A549 (cell line): ENCODE data around the gene SLC12A9. TPM values are rescaled to one million over a fixed set of nuclear protein-coding genes. Genes with fewer than 3 reads are reported as not detected.

ENCODE experiments used
- ATAC-seq, 2 experiments: fragments of 200-7000 bp in 1 of 2; fragments of >200 bp in 1 of 2; cut with Nextera tagmentation in 1 of 2; cut with Tn5 transposase in 1 of 2; 3 replicates each; pipeline versions ENCODE4 v1.8.0 to v1.9.1; 2018 to 2020; ENCODE audit warnings: mild to moderate bottlenecking in 1 of 2, moderate library complexity in 1 of 2
- CTCF ChIA-PET: fragments of 300-600 bp; sonication (Branson Sonifier 250); formaldehyde crosslinking; extraction: SDS; loops from one replicate; lab custom pipeline; 2021; ENCODE audit warnings: antibody characterized with exemption, inconsistent platforms; lab: Yijun Ruan, JAX
- POLR2A ChIA-PET: fragments of 350-600 bp; formaldehyde crosslinking; extraction: SDS; loops from one replicate; lab custom pipeline; 2021; ENCODE audit warnings: antibody characterized with exemption, inconsistent platforms; lab: Yijun Ruan, JAX
- DNase-seq, 2 experiments: peaks; one replicate each; pipeline versions ENCODE4 v3.0.0 to v3.0.0-alpha.2; 2011 to 2016; ENCODE audit warnings: low read depth in 1 of 2, low spot score in 1 of 2
- FAIRE-seq: peaks from 2 replicates; lab custom pipeline; 2011; peaks lifted over from hg19 to GRCh38; lab: Jason Lieb, UNC
- H3K27ac ChIP-seq, 2 experiments: fragments of >200 bp; sonication (Bioruptor Twin); formaldehyde crosslinking; 3 replicates each; pipeline ENCODE4 v1.5.1; 2016 to 2017
- H3K4me1 ChIP-seq: fragments of >200 bp; sonication (Bioruptor Twin); formaldehyde crosslinking; 3 replicates; pipeline ENCODE4 v1.6.1; 2016
- H3K4me2 ChIP-seq: fragments of >200 bp; sonication (Bioruptor Twin); formaldehyde crosslinking; 3 replicates; pipeline ENCODE4 v1.6.1; 2016
- H3K4me3 ChIP-seq: fragments of >200 bp; sonication (Bioruptor Twin); formaldehyde crosslinking; 3 replicates; pipeline ENCODE4 v1.5.1; 2016
- H3K9me3 ChIP-seq: fragments of >200 bp; sonication (Bioruptor Twin); formaldehyde crosslinking; 3 replicates; pipeline ENCODE4 v1.6.1; 2016
- CBX8 ChIP-seq: fragments of 200-600 bp; sonication (generic); IDR thresholded peaks from 2 replicates; pipeline ENCODE4 v1.6.1; 2016
- CEBPB ChIP-seq, 2 experiments: fragments of >200 bp in 1 of 2; sonication (Bioruptor Twin) in 1 of 2; formaldehyde crosslinking in 1 of 2; IDR thresholded peaks; 2 replicates each; pipeline ENCODE4 v1.6.1; 2012 to 2016
- CHD4 ChIP-seq: fragments of 200-600 bp; sonication (generic); IDR thresholded peaks from 2 replicates; pipeline ENCODE4 v1.6.1; 2016; ENCODE audit warnings: antibody characterized with exemption, mild to moderate bottlenecking, borderline replicate concordance
- EHMT2 ChIP-seq: fragments of 200-600 bp; sonication (generic); IDR thresholded peaks from 2 replicates; pipeline ENCODE4 v1.6.1; 2016; ENCODE audit warnings: antibody characterized with exemption, low read depth, mild to moderate bottlenecking, moderate library complexity
- ESRRA ChIP-seq: fragments of 150-350 bp; IDR thresholded peaks from 2 replicates; pipeline ENCODE4 v1.6.1; 2014; ENCODE audit warnings: mild to moderate bottlenecking, low read length, borderline replicate concordance
- FOXS1 ChIP-seq: fragments of 250-450 bp; sonication (Bioruptor Pico); IDR thresholded peaks from 2 replicates; pipeline ENCODE4 v1.5.0; 2020; ENCODE audit warnings: mild to moderate bottlenecking, moderate library complexity
- HEYL ChIP-seq: fragments of 250-450 bp; sonication (Bioruptor Pico); IDR thresholded peaks from 2 replicates; pipeline ENCODE4 v1.8.0; 2021; ENCODE audit warnings: mild to moderate bottlenecking, moderate library complexity
- HMGXB4 ChIP-seq: fragments of 250-450 bp; sonication (Bioruptor Pico); IDR thresholded peaks from 2 replicates; pipeline ENCODE4 v1.5.0; 2021; ENCODE audit warnings: mild to moderate bottlenecking, moderate library complexity, borderline replicate concordance
- HOXA7 ChIP-seq: fragments of 250-450 bp; sonication (Bioruptor Pico); IDR thresholded peaks from 2 replicates; pipeline ENCODE4 v1.5.0; 2020; ENCODE audit warnings: mild to moderate bottlenecking, moderate library complexity
- HOXB13 ChIP-seq: fragments of 250-450 bp; sonication (Bioruptor Pico); IDR thresholded peaks from 2 replicates; pipeline ENCODE4 v1.5.0; 2020; ENCODE audit warnings: low read depth, mild to moderate bottlenecking, moderate library complexity
- HOXB5 ChIP-seq: fragments of 250-450 bp; sonication (Bioruptor Pico); IDR thresholded peaks from 2 replicates; pipeline ENCODE4 v1.5.0; 2020; ENCODE audit warnings: mild to moderate bottlenecking, moderate library complexity
- JUN ChIP-seq, 2 experiments: fragments of >200 bp; sonication (Bioruptor Twin); formaldehyde crosslinking; IDR thresholded peaks; 2 replicates in 1 of 2; 3 replicates in 1 of 2; pipeline ENCODE4 v1.6.1; 2016 to 2017
- JUNB ChIP-seq: fragments of >200 bp; sonication (Bioruptor Twin); formaldehyde crosslinking; IDR thresholded peaks from 2 replicates; pipeline ENCODE4 v1.6.1; 2016
- KDM1A ChIP-seq: fragments of 200-600 bp; sonication (generic); IDR thresholded peaks from 2 replicates; pipeline ENCODE4 v1.6.1; 2016; ENCODE audit warnings: low read depth, mild to moderate bottlenecking
- KDM5A ChIP-seq: fragments of 200-600 bp; sonication (generic); IDR thresholded peaks from 2 replicates; pipeline ENCODE4 v1.6.1; 2016; ENCODE audit warnings: antibody characterized with exemption, mild to moderate bottlenecking
- MAZ ChIP-seq: fragments of 150-350 bp; IDR thresholded peaks from 2 replicates; pipeline ENCODE4 v1.6.1; 2014; ENCODE audit warnings: antibody characterized with exemption, low read depth, low read length, borderline replicate concordance
- NR3C1 ChIP-seq: fragments of >200 bp; sonication (Bioruptor Twin); formaldehyde crosslinking; IDR thresholded peaks from 3 replicates; pipeline ENCODE4 v1.6.1; 2017
- PHF8 ChIP-seq: fragments of 200-600 bp; sonication (generic); IDR thresholded peaks from 2 replicates; pipeline ENCODE4 v1.6.1; 2016; ENCODE audit warnings: low read depth, mild to moderate bottlenecking, antibody characterized with exemption, moderate library complexity, borderline replicate concordance
- POLR2A ChIP-seq: IDR thresholded peaks from 2 replicates; pipeline ENCODE4 v1.6.1; 2012; ENCODE audit warnings: mild to moderate bottlenecking, low read length
- POLR2AphosphoS2 ChIP-seq: conservative IDR thresholded peaks from 2 replicates; pipeline ENCODE4 v1.6.1; 2012; ENCODE audit warnings: low read length, improper control_type of control experiment, inconsistent platforms
- RCOR1 ChIP-seq: fragments of 150-350 bp; IDR thresholded peaks from 2 replicates; pipeline ENCODE4 v1.6.1; 2014; ENCODE audit warnings: antibody characterized with exemption, low read length, low read depth
- RFX5 ChIP-seq: fragments of 450-650 bp; IDR thresholded peaks from 2 replicates; pipeline ENCODE4 v1.7.1; 2014; ENCODE audit warnings: antibody characterized with exemption, mild to moderate bottlenecking, moderate library complexity
- RNF2 ChIP-seq: fragments of 200-600 bp; sonication (generic); IDR thresholded peaks from 2 replicates; pipeline ENCODE4 v1.6.1; 2016; ENCODE audit warnings: low read depth, mild to moderate bottlenecking, antibody characterized with exemption, moderate library complexity, borderline replicate concordance
- SREBF2 ChIP-seq: fragments of 450-650 bp; IDR thresholded peaks from 2 replicates; pipeline ENCODE4 v1.6.1; 2014; ENCODE audit warnings: mild to moderate bottlenecking, moderate library complexity
- ZFP36 ChIP-seq: fragments of 450-650 bp; IDR thresholded peaks from 2 replicates; pipeline ENCODE4 v1.6.1; 2014; ENCODE audit warnings: borderline replicate concordance; ENCODE audit not compliant: partially characterized antibody
- ZNF302 ChIP-seq: fragments of 250-450 bp; sonication (Bioruptor Pico); IDR thresholded peaks from 2 replicates; pipeline ENCODE4 v1.9.0; 2021; ENCODE audit warnings: inconsistent platforms, mild to moderate bottlenecking, moderate library complexity
- WGBS: methylation state at CpG from one replicate; pipeline ENCODE4 v1.1.6; 2017; ENCODE audit errors: missing lambda C conversion rate; 5-methylcytosine and 5-hydroxymethylcytosine counted together
- polyA plus RNA-seq, 4 experiments: library from polyadenylated mRNA; depleted of rRNA in 3 of 4; stranded (reverse); fragments of >200 nt; fragmentation: RNase III in 1 of 4; extraction: RNeasy Plus Mini Kit Qiagen cat#74134 plus additional on column Dnase treatment in 1 of 4; gene quantifications; 2 replicates in 3 of 4; 3 replicates in 1 of 4; pipeline ENCODE4 v1.2.3, GENCODE V29; 2011 to 2017
- TF ChIP-seq, protein P1 (sequence below): IDR thresholded peaks from 2 replicates; pipeline ENCODE4 v1.6.1; 2012

SLC12A9 gene
- polyA plus RNA-seq, 2 of the 4 experiments (the other 2 are of a cell fraction) = 6.2 to 13.4 TPM

DNA sequence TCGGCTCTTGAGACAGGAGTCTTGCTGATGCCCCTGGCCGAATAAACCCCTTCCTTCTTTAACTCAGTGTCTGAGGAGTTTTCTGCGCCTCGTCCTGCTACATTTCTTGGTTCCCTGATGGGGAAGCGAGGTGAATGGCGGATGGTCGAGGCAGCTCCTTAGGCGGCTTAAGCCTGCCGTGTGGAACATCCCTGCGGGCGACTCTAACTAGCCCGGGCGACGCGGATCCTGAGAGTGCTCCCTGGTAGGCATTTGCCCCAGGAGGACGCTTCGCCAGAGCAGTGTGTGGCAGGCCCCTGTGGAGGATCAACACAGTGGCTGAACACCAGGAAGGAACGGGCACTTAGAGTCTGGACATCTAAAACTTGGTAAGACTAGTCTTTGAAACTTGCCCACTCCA lies 13.2 kb upstream of the SLC12A9 start:
- TF ChIP-seq POLR2AphosphoS2 = no peak
- TF ChIP-seq PHF8 = no peak
- no peak for TF ChIP-seq RFX5
- no peak for TF ChIP-seq POLR2A
- TF ChIP-seq JUN (IDR thresholded peaks at IDR 0.05) = no peak
- no peak for TF ChIP-seq HEYL (CRISPR knock-in tag)
- no peak for TF ChIP-seq CBX8
- no peak for TF ChIP-seq KDM5A
- no peak for TF ChIP-seq JUNB
- TF ChIP-seq, all 56 proteins: peak for 0
- Histone ChIP-seq H3K9me3 (no peaks in the 10 kb centered on the region), H3K4me2 (no peak overlapping the region), H3K4me3 (no peak overlapping the region), H3K4me1 (peaks cover 14% of the 10 kb centered on the region), H3K27ac (no peak overlapping the region)
- POLR2A ChIA-PET = no interaction called here
- no peak for ATAC-seq
- 91% methylated on average over 18 of the region's 18 CpGs for WGBS
- DNase-seq = no peak
- FAIRE-seq = no peak
- CTCF ChIA-PET = interaction anchor here (1.2 to 1.9 kb wide), 2 partner anchors 39 to 135 kb away, joined by 3 to 5 read pairs; no protein-coding TSS in a partner anchor

- no peak for FAIRE-seq
- 90% methylated on average over 8 of the region's 8 CpGs for WGBS
These were observed 11.9 kb upstream of the SLC12A9 start for GRCh38 chr7:100840470-100841100.

GRCh38 chr7:100847360-100847759 lies 5.2 kb upstream of the SLC12A9 start:
- no peak overlapping the region for H3K4me3 ChIP-seq
- POLR2A ChIA-PET = no interaction called here
- FAIRE-seq (no peak), ATAC-seq (no peak), DNase-seq (no peak)
- H3K4me2 ChIP-seq = no peak overlapping the region
- CTCF ChIA-PET = interaction anchor here (0.6 to 15.9 kb wide), 5 partner anchors 19 to 206 kb away, joined by 3 to 280 read pairs (median 15); partner anchors contain the start of genes EPO and POP7
- no peaks in the 10 kb centered on the region for H3K9me3 ChIP-seq
- WGBS = 94% methylated on average over 4 of the region's 4 CpGs
- TF ChIP-seq HEYL (CRISPR knock-in tag) = no peak
- TF ChIP-seq CHD4 = no peak
- no peak for TF ChIP-seq RCOR1
- TF ChIP-seq, protein P1, sequence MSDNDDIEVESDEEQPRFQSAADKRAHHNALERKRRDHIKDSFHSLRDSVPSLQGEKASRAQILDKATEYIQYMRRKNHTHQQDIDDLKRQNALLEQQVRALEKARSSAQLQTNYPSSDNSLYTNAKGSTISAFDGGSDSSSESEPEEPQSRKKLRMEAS = no peak
- no peak for TF ChIP-seq HMGXB4
- no peak for TF ChIP-seq HOXB13 (CRISPR knock-in tag)
- TF ChIP-seq NR3C1 = no peak
- TF ChIP-seq CEBPB (IDR thresholded peaks at IDR 0.05) = no peak
- H3K27ac ChIP-seq = no peak overlapping the region
- no peaks in the 10 kb centered on the region for H3K4me1 ChIP-seq

More at GRCh38 chr7:100840470-100841100, 11.9 kb upstream of the SLC12A9 start:
- Histone ChIP-seq H3K4me2 (no peak overlapping the region), H3K4me3 (no peak overlapping the region), H3K9me3 (no peaks in the 10 kb centered on the region), H3K27ac (no peak overlapping the region), H3K4me1 (peaks cover 14% of the 10 kb centered on the region)
- CTCF ChIA-PET = interaction anchor here (1.2 to 2.7 kb wide), 4 partner anchors 11 to 136 kb away, joined by 3 to 28 read pairs (median 8); partner anchors contain the start of gene SLC12A9
- no peak for TF ChIP-seq CHD4
- no peak for TF ChIP-seq ZNF302
- TF ChIP-seq SREBF2 = no peak
- no peak for TF ChIP-seq ESRRA
- no peak for TF ChIP-seq RFX5
- TF ChIP-seq RNF2 = no peak
- TF ChIP-seq EHMT2 = no peak
- no peak for TF ChIP-seq MAZ
- no peak for TF ChIP-seq ZFP36
- no peak for TF ChIP-seq KDM1A
- no peak for TF ChIP-seq HOXB5 (CRISPR knock-in tag)
- no peak for TF ChIP-seq FOXS1 (CRISPR knock-in tag)
- no peak for TF ChIP-seq HOXA7 (CRISPR knock-in tag)
- POLR2A ChIA-PET = no interaction called here
- ATAC-seq = no peak
- no peak for DNase-seq
